GM21423 (cell line): ENCODE data around the gene SPEN.
A peak's percentile ranks its signal among the peaks of the same experiment; 100 is the strongest.
"Not testable (repeated sequence)": the region's sequence is repeated elsewhere in the genome, so short reads cannot be mapped to it uniquely, and the experiment has no call there.

ENCODE experiments used
- ATAC-seq: cut with Tn5 transposase; IDR thresholded peaks from one replicate; pipeline ENCODE4 v1.9.1; 2021; ENCODE audit warnings: mild to moderate bottlenecking, moderate library complexity; ENCODE audit not compliant: unreplicated experiment

SPEN gene

GRCh38 chr1:15847100-15847892 is at the start of gene SPEN:
TSS of gene SPEN (plus strand) at chr1:15847707. CDS start at chr1:15848068, 361 bp downstream.
- peak; percentile 66 for ATAC-seq

GRCh38 chr1:15799004-15799867 is 48.3 kb upstream of the SPEN start:
- no peak for ATAC-seq

GRCh38 chr1:15799928-15800835 is 47.3 kb upstream of the SPEN start:
- no peak for ATAC-seq

- no peak for ATAC-seq
Observed at GRCh38 chr1:15802234-15802965, 45.1 kb upstream of the SPEN start.

- no peak for ATAC-seq
Observed at GRCh38 chr1:15803380-15803779, 44.1 kb upstream of the SPEN start.

- no peak for ATAC-seq
Observed at GRCh38 chr1:15804060-15804459, 43.4 kb upstream of the SPEN start.

- no peak for ATAC-seq
Observed at GRCh38 chr1:15807121-15807520, 40.4 kb upstream of the SPEN start.

- not testable (repeated sequence) for ATAC-seq
Observed at GRCh38 chr1:15807549-15807948, 40.0 kb upstream of the SPEN start, which contains the start of gene UQCRHL. TSS of gene UQCRHL (minus strand) at chr1:15807649. CDS start at chr1:15807649, 0 bp downstream.

GRCh38 chr1:15808955-15809354 is 38.6 kb upstream of the SPEN start:
- ATAC-seq, result no peak

- no peak for ATAC-seq
Observed at GRCh38 chr1:15810073-15810472, 37.4 kb upstream of the SPEN start.

GRCh38 chr1:15816674-15817073 is 30.8 kb upstream of the SPEN start:
- no peak for ATAC-seq

- no peak for ATAC-seq
Observed at GRCh38 chr1:15820478-15820877, 27.0 kb upstream of the SPEN start.

- ATAC-seq, result no peak
Observed at GRCh38 chr1:15825800-15826199, 21.7 kb upstream of the SPEN start.

GRCh38 chr1:15826810-15827507 is 20.5 kb upstream of the SPEN start:
- ATAC-seq, result no peak

GRCh38 chr1:15827567-15827966 is 19.9 kb upstream of the SPEN start:
- ATAC-seq, result not testable (repeated sequence)

- not testable (repeated sequence) for ATAC-seq
Observed at GRCh38 chr1:15828931-15829330, 18.6 kb upstream of the SPEN start.

GRCh38 chr1:15830258-15830657 is 17.2 kb upstream of the SPEN start:
- no peak for ATAC-seq

- no peak for ATAC-seq
Observed at GRCh38 chr1:15833069-15833679, 14.3 kb upstream of the SPEN start.

- no peak for ATAC-seq
Observed at GRCh38 chr1:15833842-15834405, 13.6 kb upstream of the SPEN start.
